Psoas muscle (tissue), 8 donors: ENCODE measurements around the gene CYP26B1. TPM values are rescaled to one million over a fixed set of nuclear protein-coding genes. Genes with fewer than 3 reads are reported as not detected.

Experiments used
- ATAC-seq, 4 donors: fragments of 200-7000 bp; cut with Tn5 transposase; one replicate each; pipeline ENCODE4 v1.9.1; 2020; ENCODE audit warnings: moderate library complexity in 3 of 4, mild to moderate bottlenecking in 2 of 4
- DNase-seq, 2 donors: peaks; one replicate each; pipeline ENCODE4 v3.0.0-alpha.2; 2020
- H3K27ac ChIP-seq: fragments of 200-600 bp; one replicate; pipeline ENCODE4 v1.8.0; 2022
- H3K27me3 ChIP-seq, 3 donors: fragments of 200-600 bp in 1 of 3; one replicate each; pipeline versions ENCODE4 v1.6.1 to v1.8.0; 2013 to 2022; ENCODE audit warnings: low read length in 2 of 3, mild to moderate bottlenecking in 2 of 3, moderate library complexity in 1 of 3; ENCODE audit not compliant: insufficient read depth in 3 of 3
- H3K36me3 ChIP-seq, 2 donors: fragments of 200-600 bp in 1 of 2; one replicate each; pipeline versions ENCODE4 v1.6.1 to v1.8.0; 2013 to 2022; ENCODE audit warnings: low read depth in 1 of 2, mild to moderate bottlenecking in 1 of 2, moderate library complexity in 1 of 2; ENCODE audit not compliant: insufficient read depth in 1 of 2
- H3K4me1 ChIP-seq: fragments of 200-600 bp; one replicate; pipeline ENCODE4 v1.8.0; 2022
- H3K4me3 ChIP-seq: fragments of 200-600 bp; one replicate; pipeline ENCODE4 v1.8.0; 2022; ENCODE audit warnings: mild to moderate bottlenecking
- H3K9me3 ChIP-seq: fragments of 200-600 bp; one replicate; pipeline ENCODE4 v1.8.0; 2022
- CTCF ChIP-seq: fragments of 200-600 bp; IDR thresholded peaks from one replicate; pipeline ENCODE4 v1.8.0; 2022; ENCODE audit warnings: antibody characterized with exemption
- WGBS, 3 donors: extraction: QIAGEN DNeasy Blood & Tissue Kit; methylation state at CpG; one replicate each; pipeline versions ENCODE4 v1.1.6 to v1.1.7; 2013; 5-methylcytosine and 5-hydroxymethylcytosine counted together
- intact Hi-C, 2 donors: fragments of 100-400 bp; cut with DNase I; formaldehyde crosslinking; loops; one replicate each; pipeline versions ENCODE4 v1.11.0 to v1.14.2; 2022
- polyA plus RNA-seq, 3 donors: library from polyadenylated mRNA; stranded (reverse); fragments of 200-250 nt; gene quantifications; one replicate each; pipeline ENCODE4 v1.2.3, GENCODE V29; 2013
- total RNA-seq, 4 donors: library from RNA; stranded (reverse); fragmentation: NEBNext Ultra II Directional in 2 of 4; extraction: Animal tissue kit (Norgen Biotek cat#: 25700) in 2 of 4; gene quantifications; one replicate each; pipeline versions ENCODE4 v1.2.1 to v1.2.4, GENCODE V29; 2021 to 2023
- donor health status: healthy with polysubstance abuse.
- donor health status: DM: no; HTN: no; CAD: no; lungs with moderate emphysema.
- donor health status: Bipolar disorder and iron deficiency.
- donor health status: healthy.
- donor health status: DM: yes; HTN: yes; CAD: no.
- donor health status: DM: no; HTN: no; CAD: no.
- donor health status: DM: no; HTN: no; CAD: no.
- donor health status: DM: yes; HTN: yes; CAD: no.

CYP26B1 gene
- total and polyA plus RNA-seq, 7 donors = 0.39 to 4.5 (median 1.3) TPM

- WGBS, 3 donors = 82 to 88% (median 85%) methylated on average over 8 of the region's 8 CpGs
- H3K27me3 ChIP-seq = peaks cover 0 to 11% (median 0%) of the 10 kb centered on the region in 3 donors
- H3K27ac ChIP-seq = no peak overlapping the region
- H3K4me1 ChIP-seq = no peaks in the 10 kb centered on the region
- H3K9me3 ChIP-seq = no peaks in the 10 kb centered on the region
- no peaks in the 10 kb centered on the region for H3K36me3 ChIP-seq
- intact Hi-C loops = loop anchor here in 1 of 2 donors (10.0 kb wide), 1 partner anchor 587 kb away; no protein-coding TSS in a partner anchor
- H3K4me3 ChIP-seq = no peak overlapping the region
- no peak for ATAC-seq
- TF ChIP-seq CTCF = no peak
- no peak for DNase-seq
Measured at GRCh38 chr2:72157871-72158771, 10.5 kb upstream of the CYP26B1 start.

- peaks cover 0 to 5% (median 0%) of the 10 kb centered on the region in 3 donors for H3K27me3 ChIP-seq
- H3K4me1 ChIP-seq = no peaks in the 10 kb centered on the region
- no peaks in the 10 kb centered on the region for H3K36me3 ChIP-seq
- DNase-seq (no peak), ATAC-seq (no peak)
- H3K27ac ChIP-seq = no peak overlapping the region
- no peak for TF ChIP-seq CTCF
- H3K4me3 ChIP-seq = no peak overlapping the region
- H3K9me3 ChIP-seq = no peaks in the 10 kb centered on the region
- 66 to 77% (median 70%) methylated on average over 2 of the region's 2 CpGs for WGBS, 3 donors
- intact Hi-C loops = loop anchor here in 1 of 2 donors (10.0 kb wide), 1 partner anchor 588 kb away; no protein-coding TSS in a partner anchor
Measured at GRCh38 chr2:72156872-72157271, 9.2 kb upstream of the CYP26B1 start.

- no peak for DNase-seq
- 90 to 91% (median 90%) methylated on average over 5 of the region's 5 CpGs for WGBS, 3 donors
- Histone ChIP-seq H3K9me3 (no peaks in the 10 kb centered on the region), H3K4me3 (no peak overlapping the region), H3K36me3 (no peaks in the 10 kb centered on the region), H3K4me1 (no peaks in the 10 kb centered on the region), H3K27ac (no peak overlapping the region), H3K27me3 (peaks cover 0 to 6% (median 0%) of the 10 kb centered on the region in 3 donors)
- intact Hi-C loops = loop anchor here in 1 of 2 donors (10.0 kb wide), 1 partner anchor 589 kb away; no protein-coding TSS in a partner anchor
- no peak for TF ChIP-seq CTCF
- ATAC-seq = no peak
Measured at GRCh38 chr2:72155737-72156136, 8.1 kb upstream of the CYP26B1 start.

GRCh38 chr2:72155151-72155550, 7.5 kb upstream of the CYP26B1 start:
- Histone ChIP-seq H3K27ac (no peak overlapping the region), H3K4me3 (no peak overlapping the region), H3K27me3 (peaks cover 0 to 9% (median 0%) of the 10 kb centered on the region in 3 donors), H3K4me1 (no peaks in the 10 kb centered on the region), H3K9me3 (no peaks in the 10 kb centered on the region), H3K36me3 (no peaks in the 10 kb centered on the region)
- DNase-seq (no peak), ATAC-seq (no peak)
- TF ChIP-seq CTCF = no peak
- intact Hi-C loops = loop anchor here in 1 of 2 donors (10.0 kb wide), 1 partner anchor 590 kb away; no protein-coding TSS in a partner anchor
- 89 to 97% (median 95%) methylated on average over 3 of the region's 3 CpGs for WGBS, 3 donors
